NB4 (cell line): ENCODE measurements around the gene OR2T6.

Experiments used
- DNase-seq: peaks from one replicate; pipeline ENCODE4 v3.0.0; 2010; ENCODE audit warnings: low read depth
- H3K4me3 ChIP-seq: one replicate; pipeline ENCODE4 v1.5.1; 2011; ENCODE audit warnings: mild to moderate bottlenecking, low read depth, low read length, moderate library complexity
- MYC ChIP-seq: IDR thresholded peaks from 2 replicates; pipeline ENCODE4 v1.6.1; 2011; ENCODE audit warnings: low read depth, low read length
- POLR2A ChIP-seq: IDR thresholded peaks from 2 replicates; pipeline ENCODE4 v1.6.1; 2011; ENCODE audit warnings: mild to moderate bottlenecking; ENCODE audit not compliant: insufficient read length; ENCODE audit errors: extremely low read depth
- TF ChIP-seq, protein P1 (sequence below): IDR thresholded peaks from one replicate; pipeline ENCODE4 v1.5.1; 2012; ENCODE audit warnings: low read depth, low read length
- TF ChIP-seq, protein P2 (sequence below): IDR thresholded peaks from 2 replicates; pipeline ENCODE4 v1.6.1; 2011; ENCODE audit warnings: low read depth, low read length

OR2T6 gene, protein sequence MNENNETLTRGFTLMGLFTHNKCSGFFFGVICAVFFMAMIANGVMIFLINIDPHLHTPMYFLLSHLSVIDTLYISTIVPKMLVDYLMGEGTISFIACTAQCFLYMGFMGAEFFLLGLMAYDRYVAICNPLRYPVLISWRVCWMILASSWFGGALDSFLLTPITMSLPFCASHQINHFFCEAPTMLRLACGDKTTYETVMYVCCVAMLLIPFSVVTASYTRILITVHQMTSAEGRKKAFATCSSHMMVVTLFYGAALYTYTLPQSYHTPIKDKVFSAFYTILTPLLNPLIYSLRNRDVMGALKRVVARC

DNA sequence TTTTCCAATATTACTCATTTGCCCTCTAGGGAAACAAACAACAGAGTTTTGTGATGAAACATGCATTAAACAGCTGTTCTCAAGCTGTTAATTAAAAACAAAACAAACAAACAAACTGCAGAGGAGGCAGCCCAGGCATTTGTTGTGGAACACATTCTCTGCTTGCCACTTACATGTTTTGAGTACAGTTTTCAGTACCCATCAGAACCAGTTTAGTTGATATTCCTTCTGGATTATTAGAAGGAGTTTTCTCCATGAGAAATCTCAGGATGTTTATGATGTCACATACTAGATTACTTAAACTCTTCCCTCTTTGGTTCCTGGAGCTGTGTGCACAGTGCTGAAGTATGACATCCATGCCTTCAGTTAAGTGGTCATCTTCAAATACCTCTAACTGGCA lies at the start of gene OR2T6:
TSS of gene OR2T6 (plus strand) at position 301 of the 400 bp plus-strand sequence. CDS start 11,863 bp downstream, outside the sequence.
- no peak within 1 kb of the TSS for H3K4me3 ChIP-seq
- TF ChIP-seq MYC (no peak), POLR2A (no peak)
- TF ChIP-seq, protein P1, sequence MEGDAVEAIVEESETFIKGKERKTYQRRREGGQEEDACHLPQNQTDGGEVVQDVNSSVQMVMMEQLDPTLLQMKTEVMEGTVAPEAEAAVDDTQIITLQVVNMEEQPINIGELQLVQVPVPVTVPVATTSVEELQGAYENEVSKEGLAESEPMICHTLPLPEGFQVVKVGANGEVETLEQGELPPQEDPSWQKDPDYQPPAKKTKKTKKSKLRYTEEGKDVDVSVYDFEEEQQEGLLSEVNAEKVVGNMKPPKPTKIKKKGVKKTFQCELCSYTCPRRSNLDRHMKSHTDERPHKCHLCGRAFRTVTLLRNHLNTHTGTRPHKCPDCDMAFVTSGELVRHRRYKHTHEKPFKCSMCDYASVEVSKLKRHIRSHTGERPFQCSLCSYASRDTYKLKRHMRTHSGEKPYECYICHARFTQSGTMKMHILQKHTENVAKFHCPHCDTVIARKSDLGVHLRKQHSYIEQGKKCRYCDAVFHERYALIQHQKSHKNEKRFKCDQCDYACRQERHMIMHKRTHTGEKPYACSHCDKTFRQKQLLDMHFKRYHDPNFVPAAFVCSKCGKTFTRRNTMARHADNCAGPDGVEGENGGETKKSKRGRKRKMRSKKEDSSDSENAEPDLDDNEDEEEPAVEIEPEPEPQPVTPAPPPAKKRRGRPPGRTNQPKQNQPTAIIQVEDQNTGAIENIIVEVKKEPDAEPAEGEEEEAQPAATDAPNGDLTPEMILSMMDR, result no peak
- TF ChIP-seq, protein P2, sequence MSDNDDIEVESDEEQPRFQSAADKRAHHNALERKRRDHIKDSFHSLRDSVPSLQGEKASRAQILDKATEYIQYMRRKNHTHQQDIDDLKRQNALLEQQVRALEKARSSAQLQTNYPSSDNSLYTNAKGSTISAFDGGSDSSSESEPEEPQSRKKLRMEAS, result no peak
- no peak for DNase-seq

DNA sequence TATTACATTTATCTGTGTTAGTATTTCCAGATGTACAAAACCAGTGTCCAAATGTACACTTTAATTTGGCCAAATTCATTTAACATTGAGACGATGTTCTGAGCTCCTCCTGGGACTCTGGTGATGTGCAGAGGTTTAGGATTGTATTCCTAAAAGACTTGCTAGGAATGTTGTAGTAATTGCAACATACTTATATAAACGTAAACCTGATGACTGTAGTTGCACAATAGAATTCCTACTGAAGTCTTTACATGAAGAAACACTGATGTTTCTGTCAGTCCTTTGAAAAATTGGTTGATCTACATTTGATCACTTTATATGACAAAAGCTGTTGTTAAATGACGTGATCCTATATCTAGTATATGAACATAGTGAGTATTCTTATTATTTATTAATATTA lies 32.1 kb upstream of the OR2T6 start:
- no peak overlapping the region for H3K4me3 ChIP-seq
- TF ChIP-seq, protein P1, result no peak
- no peak for TF ChIP-seq MYC
- no peak for DNase-seq

DNA sequence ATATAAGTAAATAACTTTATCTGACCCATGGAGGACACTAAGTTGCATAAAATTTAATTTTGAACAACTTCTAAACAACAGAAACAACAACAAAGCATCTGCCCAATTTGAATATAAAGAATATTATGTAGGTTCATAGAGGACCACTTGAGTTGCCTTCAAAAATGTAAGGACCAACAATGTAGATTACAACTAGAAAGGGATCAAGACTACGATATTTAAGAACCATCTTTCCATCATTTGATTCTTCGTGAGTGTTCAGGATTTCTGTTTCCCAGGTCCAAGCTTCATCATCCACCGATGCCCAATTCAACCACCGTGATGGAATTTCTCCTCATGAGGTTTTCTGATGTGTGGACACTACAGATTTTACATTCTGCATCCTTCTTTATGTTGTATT lies 27.1 kb upstream of the OR2T6 start, which contains the start of gene OR14C36:
TSS of gene OR14C36 (plus strand) at position 301 of the 400 bp plus-strand sequence. CDS start at position 301, 0 bp downstream.
- no peak within 1 kb of the TSS for H3K4me3 ChIP-seq
- DNase-seq, result no peak
- TF ChIP-seq MYC (no peak), POLR2A (no peak)
- TF ChIP-seq, protein P2, result no peak
- TF ChIP-seq, protein P1, result no peak

DNA sequence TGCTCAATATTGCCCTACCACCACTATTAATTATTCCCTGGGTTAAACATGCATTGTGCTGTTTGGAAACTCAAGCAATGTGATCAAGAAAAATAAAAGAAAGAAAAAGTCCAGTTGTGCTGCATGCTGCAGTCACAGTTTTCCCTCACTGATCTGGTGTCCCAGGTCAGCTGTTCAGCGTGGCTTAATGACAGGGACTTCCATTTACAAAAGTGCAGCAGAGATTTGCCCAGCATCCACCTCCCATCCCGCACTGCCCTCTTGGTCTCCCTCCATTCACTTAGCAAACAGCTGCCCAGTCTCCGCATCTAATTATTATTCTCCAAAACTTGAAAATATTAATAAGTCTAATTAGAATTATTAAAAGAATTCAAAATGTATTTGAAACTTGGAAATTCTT lies 16.1 kb upstream of the OR2T6 start:
- TF ChIP-seq, protein P1, result no peak
- TF ChIP-seq, protein P2, result no peak
- no peak for TF ChIP-seq MYC
- no peak for TF ChIP-seq POLR2A
- no peak for DNase-seq
- no peak overlapping the region for H3K4me3 ChIP-seq

DNA sequence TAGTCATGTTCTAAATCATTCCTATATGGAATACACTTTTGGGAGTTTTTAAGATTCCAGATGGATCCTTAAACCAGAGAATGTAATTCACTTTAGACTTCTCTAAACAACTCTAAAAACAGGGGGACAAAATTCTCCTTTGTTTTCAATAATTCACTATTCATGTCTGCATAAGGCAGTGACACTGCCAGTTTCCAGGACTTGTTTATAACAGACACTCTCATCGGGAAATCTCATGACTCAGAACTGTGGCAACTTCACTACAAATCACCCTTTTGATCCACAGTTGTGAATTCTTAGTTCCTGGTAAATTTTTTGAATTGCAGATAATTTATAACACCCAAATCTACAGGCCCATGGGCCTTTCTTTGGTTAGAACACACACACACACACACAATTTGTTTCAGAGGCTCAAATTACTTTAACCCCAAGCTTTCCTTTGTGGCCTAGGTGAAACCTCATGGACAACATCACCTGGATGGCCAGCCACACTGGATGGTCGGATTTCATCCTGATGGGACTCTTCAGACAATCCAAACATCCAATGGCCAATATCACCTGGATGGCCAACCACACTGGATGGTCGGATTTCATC lies 14.3 kb upstream of the OR2T6 start, which contains the start of gene OR2T4:
TSS of gene OR2T4 (plus strand) at position 545 of the 595 bp plus-strand sequence. CDS start at position 545, 0 bp downstream.
- TF ChIP-seq, protein P1, result no peak
- TF ChIP-seq MYC (no peak), POLR2A (no peak)
- TF ChIP-seq, protein P2, result no peak
- DNase-seq, result no peak
- no peak within 1 kb of the TSS for H3K4me3 ChIP-seq
